Peyer's patch (tissue), 4 donors: Measurements from ENCODE around the gene TSLP. TPM values are rescaled to one million over a fixed set of nuclear protein-coding genes. Genes with fewer than 3 reads are reported as not detected.

Experiments
- DNase-seq, 3 donors: peaks; one replicate each; pipeline ENCODE4 v3.0.0-alpha.2; 2017 to 2019
- H3K27ac ChIP-seq, 4 donors: fragments of 200-600 bp; sonication (generic); one replicate each; pipeline ENCODE4 v1.5.1; 2016 to 2019
- H3K27me3 ChIP-seq, 2 donors: fragments of 200-600 bp; sonication (generic); one replicate each; pipeline ENCODE4 v1.5.1; 2019
- H3K36me3 ChIP-seq, 3 donors: fragments of 200-600 bp; sonication (generic); one replicate each; pipeline ENCODE4 v1.5.1; 2016 to 2019
- H3K4me1 ChIP-seq, 4 donors: fragments of 200-600 bp; sonication (generic); one replicate each; pipeline ENCODE4 v1.5.1; 2016 to 2019
- H3K4me3 ChIP-seq, 4 donors: fragments of 200-600 bp; sonication (generic); 1 replicate in 3 of 4; 2 replicates in 1 of 4; pipeline ENCODE4 v1.5.1; 2016 to 2019; ENCODE audit warnings: mild to moderate bottlenecking in 1 of 4
- H3K9me3 ChIP-seq, 4 donors: fragments of 200-600 bp; sonication (generic); one replicate each; pipeline ENCODE4 v1.5.1; 2016 to 2019; ENCODE audit warnings: mild to moderate bottlenecking in 1 of 4
- POLR2A ChIP-seq, 2 donors: fragments of 450-650 bp; IDR thresholded peaks; one replicate each; pipeline ENCODE4 v1.5.1; 2017; ENCODE audit warnings: antibody characterized with exemption in 2 of 2, mild to moderate bottlenecking in 2 of 2, moderate library complexity in 2 of 2
- total RNA-seq, 4 donors: library from RNA; depleted of rRNA; stranded (reverse); fragments of >200 nt; gene quantifications; one replicate each; pipeline ENCODE4 v1.1.0, GENCODE V29; 2016
- TF ChIP-seq, protein P1 (sequence below), 6 experiments: fragments of 450-650 bp in 4 of 6; fragments of 200-600 bp in 2 of 6; sonication (generic) in 1 of 6; IDR thresholded peaks; one replicate each; pipeline ENCODE4 v1.5.1; 2017 to 2019; ENCODE audit warnings: antibody characterized with exemption in 6 of 6, mild to moderate bottlenecking in 3 of 6, moderate library complexity in 1 of 6

The TSLP gene
- total RNA-seq, 4 donors from 2014 or later = 0.35 to 0.40 TPM; not detected in 2

- Histone ChIP-seq H3K4me3 (no peak overlapping the region), H3K9me3 (no peaks in the 10 kb centered on the region), H3K36me3 (peaks cover 0 to 63% (median 0%) of the 10 kb centered on the region in 3 donors), H3K4me1 (no peaks in the 10 kb centered on the region), H3K27ac (no peak overlapping the region), H3K27me3 (no peaks in the 10 kb centered on the region)
- TF ChIP-seq, protein P1, sequence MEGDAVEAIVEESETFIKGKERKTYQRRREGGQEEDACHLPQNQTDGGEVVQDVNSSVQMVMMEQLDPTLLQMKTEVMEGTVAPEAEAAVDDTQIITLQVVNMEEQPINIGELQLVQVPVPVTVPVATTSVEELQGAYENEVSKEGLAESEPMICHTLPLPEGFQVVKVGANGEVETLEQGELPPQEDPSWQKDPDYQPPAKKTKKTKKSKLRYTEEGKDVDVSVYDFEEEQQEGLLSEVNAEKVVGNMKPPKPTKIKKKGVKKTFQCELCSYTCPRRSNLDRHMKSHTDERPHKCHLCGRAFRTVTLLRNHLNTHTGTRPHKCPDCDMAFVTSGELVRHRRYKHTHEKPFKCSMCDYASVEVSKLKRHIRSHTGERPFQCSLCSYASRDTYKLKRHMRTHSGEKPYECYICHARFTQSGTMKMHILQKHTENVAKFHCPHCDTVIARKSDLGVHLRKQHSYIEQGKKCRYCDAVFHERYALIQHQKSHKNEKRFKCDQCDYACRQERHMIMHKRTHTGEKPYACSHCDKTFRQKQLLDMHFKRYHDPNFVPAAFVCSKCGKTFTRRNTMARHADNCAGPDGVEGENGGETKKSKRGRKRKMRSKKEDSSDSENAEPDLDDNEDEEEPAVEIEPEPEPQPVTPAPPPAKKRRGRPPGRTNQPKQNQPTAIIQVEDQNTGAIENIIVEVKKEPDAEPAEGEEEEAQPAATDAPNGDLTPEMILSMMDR (IDR thresholded peaks at IDR 0.05) = no peak
- TF ChIP-seq POLR2A (IDR thresholded peaks at IDR 0.05) = no peak
- DNase-seq = no peak
Observed at GRCh38 chr5:111120911-111121310, 49.4 kb downstream of the TSLP start.

- Histone ChIP-seq H3K27me3 (no peaks in the 10 kb centered on the region), H3K36me3 (peaks cover 0 to 73% (median 0%) of the 10 kb centered on the region in 3 donors), H3K9me3 (no peaks in the 10 kb centered on the region), H3K27ac (no peak overlapping the region), H3K4me3 (no peak overlapping the region), H3K4me1 (no peaks in the 10 kb centered on the region)
- TF ChIP-seq, protein P1 (IDR thresholded peaks at IDR 0.05) = no peak
- no peak for TF ChIP-seq POLR2A (IDR thresholded peaks at IDR 0.05)
- no peak for DNase-seq
Observed at GRCh38 chr5:111121926-111122325, 50.4 kb downstream of the TSLP start.

DNA sequence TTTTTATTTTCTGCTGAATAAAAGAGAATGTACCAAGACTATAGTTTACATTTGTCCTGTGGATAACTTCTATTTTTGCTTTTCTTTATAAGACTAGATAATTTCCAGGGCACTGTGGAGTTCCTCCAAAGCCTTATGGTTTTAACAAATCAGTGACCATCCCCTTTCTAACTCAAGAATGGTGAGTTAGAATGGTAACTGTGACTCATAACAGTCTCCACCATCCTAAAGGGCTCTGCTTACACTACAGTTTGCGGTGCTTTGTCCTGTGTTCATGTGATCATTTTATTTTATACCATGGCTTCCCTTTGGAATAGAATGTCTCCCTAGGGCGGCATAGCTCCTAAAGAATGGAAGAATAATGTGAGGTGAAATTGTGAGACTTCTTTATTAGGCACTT is 50.9 kb downstream of the TSLP start:
- no peak for DNase-seq
- Histone ChIP-seq H3K27me3 (no peaks in the 10 kb centered on the region), H3K4me3 (no peak overlapping the region), H3K4me1 (no peaks in the 10 kb centered on the region), H3K36me3 (peaks cover 0 to 76% (median 0%) of the 10 kb centered on the region in 3 donors), H3K27ac (no peak overlapping the region), H3K9me3 (no peaks in the 10 kb centered on the region)
- TF ChIP-seq, protein P1 (IDR thresholded peaks at IDR 0.05) = no peak
- TF ChIP-seq POLR2A (IDR thresholded peaks at IDR 0.05) = no peak

GRCh38 chr5:111124793-111125192 is 53.3 kb downstream of the TSLP start:
- no peak overlapping the region for H3K27ac ChIP-seq
- no peak for TF ChIP-seq POLR2A (IDR thresholded peaks at IDR 0.05)
- TF ChIP-seq, protein P1 (IDR thresholded peaks at IDR 0.05) = no peak
- no peaks in the 10 kb centered on the region for H3K9me3 ChIP-seq
- no peaks in the 10 kb centered on the region for H3K27me3 ChIP-seq
- DNase-seq = no peak
- H3K4me1 ChIP-seq = no peaks in the 10 kb centered on the region
- no peak overlapping the region for H3K4me3 ChIP-seq
- peaks cover 0 to 70% (median 0%) of the 10 kb centered on the region in 3 donors for H3K36me3 ChIP-seq

GRCh38 chr5:111126896-111127295 is 55.4 kb downstream of the TSLP start:
- Histone ChIP-seq H3K4me1 (no peaks in the 10 kb centered on the region), H3K27me3 (no peaks in the 10 kb centered on the region), H3K9me3 (no peaks in the 10 kb centered on the region), H3K27ac (no peak overlapping the region), H3K36me3 (peaks cover 0 to 54% (median 0%) of the 10 kb centered on the region in 3 donors), H3K4me3 (no peak overlapping the region)
- TF ChIP-seq, protein P1 (IDR thresholded peaks at IDR 0.05) = no peak
- no peak for TF ChIP-seq POLR2A (IDR thresholded peaks at IDR 0.05)
- DNase-seq = no peak

Other genes with a start within 250 kb of the TSLP start
- gene WDR36, start 20.6 kb downstream of the TSLP start, total RNA-seq = 10 to 100 TPM; 13.4 to 16.5 (median 14.7) TPM
- 10 to 100 TPM in 1 of 4 donors, 1 to 10 TPM in 3; 3.5 to 38.8 (median 6.2) TPM for gene CAMK4, start 152.7 kb downstream of the TSLP start, total RNA-seq